Measurements from ENCODE around the gene OTOGL. TPM values are rescaled to one million over a fixed set of nuclear protein-coding genes. Genes with fewer than 3 reads are reported as not detected.

Gene OTOGL
- total RNA-seq, 4 donors from 2014 or later: 0.03 to 0.10 (median 0.04) TPM; not detected in 1

- Histone ChIP-seq H3K27ac (no peak overlapping the region), H3K4me1 (no peaks in the 10 kb centered on the region), H3K4me3 (no peak overlapping the region), H3K27me3 (no peaks in the 10 kb centered on the region), H3K9me3 (no peaks in the 10 kb centered on the region), H3K36me3 (no peaks in the 10 kb centered on the region)
- intact Hi-C loops (cut with DNase I; ENCODE audit: low total_unique reads): no loop called here
- in situ Hi-C loops (cut with MboI; ENCODE audit: low sequenced_read_pairs in 4 of 4): no loop called here
- no peak for ATAC-seq
- TF ChIP-seq, protein P1, sequence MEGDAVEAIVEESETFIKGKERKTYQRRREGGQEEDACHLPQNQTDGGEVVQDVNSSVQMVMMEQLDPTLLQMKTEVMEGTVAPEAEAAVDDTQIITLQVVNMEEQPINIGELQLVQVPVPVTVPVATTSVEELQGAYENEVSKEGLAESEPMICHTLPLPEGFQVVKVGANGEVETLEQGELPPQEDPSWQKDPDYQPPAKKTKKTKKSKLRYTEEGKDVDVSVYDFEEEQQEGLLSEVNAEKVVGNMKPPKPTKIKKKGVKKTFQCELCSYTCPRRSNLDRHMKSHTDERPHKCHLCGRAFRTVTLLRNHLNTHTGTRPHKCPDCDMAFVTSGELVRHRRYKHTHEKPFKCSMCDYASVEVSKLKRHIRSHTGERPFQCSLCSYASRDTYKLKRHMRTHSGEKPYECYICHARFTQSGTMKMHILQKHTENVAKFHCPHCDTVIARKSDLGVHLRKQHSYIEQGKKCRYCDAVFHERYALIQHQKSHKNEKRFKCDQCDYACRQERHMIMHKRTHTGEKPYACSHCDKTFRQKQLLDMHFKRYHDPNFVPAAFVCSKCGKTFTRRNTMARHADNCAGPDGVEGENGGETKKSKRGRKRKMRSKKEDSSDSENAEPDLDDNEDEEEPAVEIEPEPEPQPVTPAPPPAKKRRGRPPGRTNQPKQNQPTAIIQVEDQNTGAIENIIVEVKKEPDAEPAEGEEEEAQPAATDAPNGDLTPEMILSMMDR (IDR thresholded peaks at IDR 0.05 in 4 of 5, conservative IDR thresholded peaks at IDR 0.05 in 1 of 5): no peak
- TF ChIP-seq POLR2A (IDR thresholded peaks at IDR 0.05): no peak
- DNase-seq: no peak
Observed at GRCh38 chr12:80208071-80208470, 108.7 kb downstream of the OTOGL start.

DNA sequence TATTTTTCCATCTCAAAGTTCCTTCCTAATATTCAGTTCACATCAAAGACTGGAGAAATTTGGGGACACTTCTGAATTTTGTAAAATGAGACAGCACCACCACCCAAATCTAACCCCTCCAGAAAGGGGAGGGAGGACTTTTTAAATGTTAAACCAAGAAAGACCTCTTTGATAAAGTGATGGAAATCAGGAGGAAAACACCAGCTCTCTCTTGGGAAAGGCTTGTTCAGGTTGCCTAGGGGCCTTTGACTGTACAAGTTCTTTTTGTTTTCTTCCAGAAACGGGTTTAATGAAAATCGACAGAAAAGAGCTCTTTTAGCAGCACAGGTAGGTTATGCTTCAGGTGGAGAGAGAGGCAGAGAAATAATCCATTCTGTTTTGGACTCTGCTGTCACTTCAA, 112.3 kb downstream of the OTOGL start:
- ATAC-seq (no peak), DNase-seq (no peak)
- no peak for TF ChIP-seq POLR2A (IDR thresholded peaks at IDR 0.05)
- TF ChIP-seq, protein P1 (IDR thresholded peaks at IDR 0.05 in 4 of 5, conservative IDR thresholded peaks at IDR 0.05 in 1 of 5): no peak
- Histone ChIP-seq H3K36me3 (no peaks in the 10 kb centered on the region), H3K4me1 (no peaks in the 10 kb centered on the region), H3K27ac (no peak overlapping the region), H3K4me3 (no peak overlapping the region), H3K9me3 (no peaks in the 10 kb centered on the region), H3K27me3 (no peaks in the 10 kb centered on the region)
- intact Hi-C loops (cut with DNase I; ENCODE audit: low total_unique reads) (no loop called here), in situ Hi-C loops (cut with MboI; ENCODE audit: low sequenced_read_pairs in 4 of 4) (no loop called here)

GRCh38 chr12:80212938-80213645, 113.8 kb downstream of the OTOGL start:
- Histone ChIP-seq H3K4me1 (no peaks in the 10 kb centered on the region), H3K9me3 (no peaks in the 10 kb centered on the region), H3K27ac (no peak overlapping the region), H3K36me3 (no peaks in the 10 kb centered on the region), H3K4me3 (no peak overlapping the region), H3K27me3 (no peaks in the 10 kb centered on the region)
- in situ Hi-C loops (cut with MboI; ENCODE audit: low sequenced_read_pairs in 4 of 4): no loop called here
- ATAC-seq: no peak
- intact Hi-C loops (cut with DNase I; ENCODE audit: low total_unique reads): no loop called here
- DNase-seq: no peak
- no peak for TF ChIP-seq POLR2A (IDR thresholded peaks at IDR 0.05)
- TF ChIP-seq, protein P1 (IDR thresholded peaks at IDR 0.05 in 4 of 5, conservative IDR thresholded peaks at IDR 0.05 in 1 of 5): no peak

- intact Hi-C loops (cut with DNase I; ENCODE audit: low total_unique reads) (loop anchor here (1.0 kb wide), 1 partner anchor 13 kb away; no protein-coding TSS in a partner anchor), in situ Hi-C loops (cut with MboI; ENCODE audit: low sequenced_read_pairs in 4 of 4) (no loop called here)
- Histone ChIP-seq H3K9me3 (no peaks in the 10 kb centered on the region), H3K27me3 (no peaks in the 10 kb centered on the region), H3K36me3 (no peaks in the 10 kb centered on the region), H3K27ac (no peak overlapping the region), H3K4me3 (no peak overlapping the region), H3K4me1 (no peaks in the 10 kb centered on the region)
- TF ChIP-seq POLR2A (IDR thresholded peaks at IDR 0.05): no peak
- TF ChIP-seq, protein P1 (IDR thresholded peaks at IDR 0.05 in 4 of 5, conservative IDR thresholded peaks at IDR 0.05 in 1 of 5): no peak
- DNase-seq (no peak), ATAC-seq (no peak)
Observed at GRCh38 chr12:80213871-80214270, 114.5 kb downstream of the OTOGL start.
